ENCODE data around the gene HSPBP1. TPM values are rescaled to one million over a fixed set of nuclear protein-coding genes. Genes with fewer than 3 reads are reported as not detected.

Gene HSPBP1
- total RNA-seq, 1 experiment from 2014 or later: 122 TPM

DNA sequence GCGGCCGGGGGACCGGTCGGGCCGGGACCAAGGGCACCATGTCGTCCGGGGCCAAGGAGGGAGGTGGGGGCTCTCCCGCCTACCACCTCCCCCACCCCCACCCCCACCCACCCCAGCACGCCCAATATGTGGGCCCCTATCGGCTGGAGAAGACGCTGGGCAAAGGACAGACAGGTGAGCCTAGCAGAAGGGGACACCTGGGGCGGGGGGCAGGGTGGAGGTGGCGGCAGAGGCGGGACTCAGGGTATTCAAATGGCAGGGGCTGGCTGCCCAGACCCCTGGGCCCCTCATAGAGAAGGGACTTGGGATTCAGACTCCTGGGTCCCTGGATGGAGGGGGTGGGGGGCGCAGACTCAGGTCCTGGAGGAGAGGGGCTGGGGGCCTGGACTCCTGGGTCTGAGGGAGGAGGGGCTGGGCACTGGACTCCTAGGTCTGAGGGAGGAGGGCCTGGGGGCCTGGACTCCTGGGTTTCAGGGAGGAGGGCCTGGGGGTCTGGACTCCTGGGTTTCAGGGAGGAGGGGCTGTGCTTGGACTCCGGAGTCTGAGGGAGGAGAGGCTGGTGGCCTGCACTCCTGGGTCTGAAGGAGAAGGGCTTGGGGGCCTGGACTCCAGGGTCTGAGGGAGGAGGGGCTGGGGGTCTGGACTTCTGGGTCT lies 4.6 kb upstream of the HSPBP1 start:
- Histone ChIP-seq H3K27me3 (no peaks in the 10 kb centered on the region), H3K4me3 (no peak overlapping the region), H3K9me3 (no peaks in the 10 kb centered on the region), H3K36me3 (no peaks in the 10 kb centered on the region)
- no peak for DNase-seq

DNA sequence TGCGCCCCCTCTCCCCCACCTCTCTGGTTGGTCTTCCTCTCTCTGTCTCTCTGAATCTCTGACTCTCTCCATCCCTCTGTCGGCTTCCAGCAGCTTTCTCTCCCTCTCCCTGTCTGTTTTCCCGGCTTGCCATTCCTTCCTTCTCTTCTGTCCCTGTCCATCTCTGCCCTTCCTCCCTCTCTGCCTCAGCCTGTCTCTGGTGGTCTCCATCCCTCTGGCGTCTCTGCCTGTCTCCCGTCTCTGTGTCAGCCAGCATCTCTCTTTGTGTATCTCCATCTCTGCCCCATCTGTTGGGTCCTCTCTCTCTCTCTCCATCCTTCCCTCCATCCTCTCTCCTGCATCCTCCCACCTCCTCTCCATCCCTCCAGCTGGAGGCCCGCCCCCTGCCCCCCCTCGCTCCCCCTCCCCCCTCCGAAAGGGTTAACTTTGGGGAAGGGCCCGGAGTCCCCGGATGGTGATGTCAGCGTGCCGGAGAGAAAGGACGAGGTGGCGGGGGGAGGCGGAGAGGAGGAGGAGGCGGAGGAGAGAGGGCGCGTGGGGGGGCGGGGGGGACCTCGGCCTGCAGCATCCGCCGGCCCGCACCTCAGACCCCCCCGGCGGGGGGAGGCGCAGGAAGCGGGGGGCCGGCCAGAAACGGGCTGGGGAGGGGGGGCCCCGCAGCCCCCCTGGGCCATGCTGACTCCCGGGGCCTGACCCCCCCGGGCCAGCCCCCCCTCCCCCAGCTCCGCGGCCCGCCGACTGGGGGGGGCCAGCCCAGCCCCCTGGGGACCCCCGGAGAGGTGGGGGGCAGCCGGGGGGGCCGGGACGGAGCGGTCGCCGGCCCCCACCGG lies 3.9 kb upstream of the HSPBP1 start, which contains the start of gene BRSK1:
Gene BRSK1, plus strand, starts transcription at position 450 of the 830 bp plus-strand sequence. CDS start 446 bp downstream, outside the sequence.
- no peak within 1 kb of the TSS for H3K4me3 ChIP-seq
- H3K27me3 ChIP-seq: no peaks in the 10 kb centered on the region
- H3K9me3 ChIP-seq: no peaks in the 10 kb centered on the region
- peak; percentile 22 for DNase-seq
- no peaks in the 10 kb centered on the region for H3K36me3 ChIP-seq

DNA sequence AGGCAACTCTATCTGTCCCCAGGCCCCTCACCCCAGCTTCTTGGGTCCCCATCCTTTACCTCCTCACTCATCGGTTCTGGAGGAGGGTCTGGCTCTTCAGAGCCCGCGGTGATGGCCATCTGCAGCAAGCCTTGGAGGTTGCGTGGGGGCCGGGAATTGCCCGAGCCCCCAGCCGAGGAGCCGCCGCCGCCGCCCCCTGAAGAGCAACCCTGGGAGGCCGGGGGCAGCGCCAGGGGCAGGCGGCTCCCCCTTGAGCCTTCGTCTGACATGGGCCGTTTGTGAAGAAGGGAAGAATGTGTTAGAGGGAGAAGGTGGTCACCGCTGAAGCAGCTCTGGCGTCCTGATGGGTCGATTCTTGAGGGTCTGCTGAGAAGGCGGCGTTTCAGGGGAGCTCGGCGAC lies 570 bp downstream of the HSPBP1 start:
- Histone ChIP-seq H3K36me3 (peaks cover 17% of the 10 kb centered on the region), H3K4me3 (peak overlapping the region; percentile 94), H3K27me3 (no peaks in the 10 kb centered on the region), H3K9me3 (no peaks in the 10 kb centered on the region)
- no peak for DNase-seq

- DNase-seq: no peak
- Histone ChIP-seq H3K36me3 (peaks cover 21% of the 10 kb centered on the region), H3K27me3 (no peaks in the 10 kb centered on the region), H3K4me3 (peak overlapping the region; percentile 94), H3K9me3 (no peaks in the 10 kb centered on the region)
These were observed 1.3 kb downstream of the HSPBP1 start for GRCh38 chr19:55278391-55279135.

GRCh38 chr19:55277494-55277893 lies 2.4 kb downstream of the HSPBP1 start:
- DNase-seq: no peak
- Histone ChIP-seq H3K27me3 (no peaks in the 10 kb centered on the region), H3K9me3 (no peaks in the 10 kb centered on the region), H3K36me3 (peaks cover 22% of the 10 kb centered on the region), H3K4me3 (no peak overlapping the region)

DNA sequence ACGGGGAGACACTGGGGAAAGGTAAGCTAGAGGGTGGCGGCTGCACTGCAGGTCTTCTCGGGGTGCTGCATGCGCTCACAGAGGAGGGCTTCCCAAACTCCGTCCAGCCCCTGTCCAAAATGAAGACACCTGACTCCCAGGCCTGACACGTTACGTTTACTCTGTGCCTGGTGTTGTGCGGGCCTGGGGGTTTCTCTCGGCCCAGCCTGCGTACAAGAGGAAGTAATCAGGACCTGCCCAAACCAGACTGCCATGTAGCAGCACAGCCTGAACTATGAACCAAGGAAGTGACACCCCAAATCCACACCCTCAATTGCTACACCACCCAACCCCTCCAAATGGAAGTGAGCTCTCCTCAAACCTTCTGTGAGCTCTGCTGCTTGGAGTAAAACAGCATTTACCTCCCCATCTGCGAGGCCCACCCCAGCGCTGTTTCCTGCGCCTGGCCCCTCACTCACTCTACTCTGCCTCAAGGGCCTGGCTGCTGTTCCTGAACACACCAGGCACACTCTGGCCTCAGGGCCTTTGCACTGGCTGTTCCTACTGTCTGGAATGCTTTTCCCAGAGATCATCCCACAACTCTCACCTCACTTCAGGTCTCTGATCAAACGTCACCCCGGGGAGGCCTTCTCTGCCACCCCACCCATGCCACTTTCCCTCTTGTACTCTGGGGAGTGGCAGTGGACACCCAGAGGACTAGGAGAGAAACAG lies 3.0 kb downstream of the HSPBP1 start:
- Histone ChIP-seq H3K9me3 (no peaks in the 10 kb centered on the region), H3K27me3 (no peaks in the 10 kb centered on the region), H3K4me3 (no peak overlapping the region), H3K36me3 (peaks cover 22% of the 10 kb centered on the region)
- no peak for DNase-seq

- DNase-seq: no peak
- Histone ChIP-seq H3K4me3 (no peak overlapping the region), H3K9me3 (no peaks in the 10 kb centered on the region), H3K27me3 (no peaks in the 10 kb centered on the region), H3K36me3 (peaks cover 26% of the 10 kb centered on the region)
These were observed 3.8 kb downstream of the HSPBP1 start for GRCh38 chr19:55275851-55276719.

GRCh38 chr19:55273978-55274707 lies 5.8 kb downstream of the HSPBP1 start:
- Histone ChIP-seq H3K9me3 (no peaks in the 10 kb centered on the region), H3K27me3 (no peaks in the 10 kb centered on the region), H3K36me3 (peaks cover 26% of the 10 kb centered on the region), H3K4me3 (no peak overlapping the region)
- DNase-seq: no peak

DNA sequence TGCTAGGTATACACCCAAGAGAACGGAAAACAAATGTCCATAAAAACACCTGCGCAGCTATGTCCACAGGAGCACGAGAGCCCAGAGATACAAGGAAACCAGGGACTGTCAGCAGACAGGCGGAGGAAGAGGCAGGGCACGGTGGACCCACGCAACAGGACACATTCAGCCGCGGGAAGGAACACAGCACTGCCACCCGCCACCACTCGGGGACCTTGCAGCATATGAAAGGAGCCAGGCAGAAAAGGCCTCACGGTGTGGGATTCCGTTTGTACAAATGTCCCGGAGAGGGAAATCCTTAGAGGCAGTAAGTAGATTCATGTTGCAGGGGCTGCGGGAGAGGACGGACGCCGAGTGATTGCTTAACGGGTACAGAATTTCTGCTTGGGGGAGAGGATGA lies 7.8 kb downstream of the HSPBP1 start:
- Histone ChIP-seq H3K9me3 (no peaks in the 10 kb centered on the region), H3K4me3 (no peak overlapping the region), H3K36me3 (peaks cover 27% of the 10 kb centered on the region), H3K27me3 (no peaks in the 10 kb centered on the region)
- DNase-seq: no peak

DNA sequence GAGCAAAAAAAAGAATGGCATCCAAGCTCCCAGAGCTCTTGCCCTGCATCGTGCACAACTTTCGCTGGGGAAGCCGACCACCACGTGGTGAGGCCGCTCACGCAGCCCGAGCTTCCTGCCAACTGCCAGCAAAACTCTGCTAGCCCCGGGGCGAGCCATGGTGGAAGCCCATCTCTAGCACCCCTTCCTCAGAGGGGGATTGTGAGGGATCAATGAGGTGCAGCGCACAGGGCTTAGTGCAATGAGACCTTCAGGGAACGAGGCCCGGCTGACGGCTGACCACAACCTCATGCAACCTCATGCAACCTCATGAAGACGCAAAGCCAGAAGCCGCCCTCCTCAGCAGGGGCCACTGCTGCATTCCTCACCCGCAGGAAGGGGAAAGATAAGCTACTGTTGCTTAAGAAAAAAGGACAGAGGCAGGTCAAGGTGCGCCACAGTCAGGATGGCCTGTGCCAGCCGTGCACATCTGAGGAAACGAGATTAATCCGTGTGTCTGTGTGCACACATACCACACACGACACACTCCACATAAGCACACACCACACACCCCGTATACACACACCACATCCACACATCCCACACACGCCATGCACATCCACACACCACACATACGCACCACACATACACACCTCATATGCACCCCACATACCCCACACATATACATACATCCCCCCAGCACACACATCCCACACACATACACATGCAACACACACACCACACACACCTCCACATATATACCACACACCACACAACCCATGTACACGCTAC lies 9.6 kb downstream of the HSPBP1 start:
- Histone ChIP-seq H3K4me3 (no peak overlapping the region), H3K27me3 (no peaks in the 10 kb centered on the region), H3K9me3 (peaks cover 7% of the 10 kb centered on the region), H3K36me3 (peaks cover 25% of the 10 kb centered on the region)
- no peak for DNase-seq

GRCh38 chr19:55269299-55269698 lies 10.6 kb downstream of the HSPBP1 start:
- Histone ChIP-seq H3K36me3 (peaks cover 25% of the 10 kb centered on the region), H3K4me3 (no peak overlapping the region), H3K9me3 (peaks cover 7% of the 10 kb centered on the region), H3K27me3 (no peaks in the 10 kb centered on the region)
- no peak for DNase-seq

DNA sequence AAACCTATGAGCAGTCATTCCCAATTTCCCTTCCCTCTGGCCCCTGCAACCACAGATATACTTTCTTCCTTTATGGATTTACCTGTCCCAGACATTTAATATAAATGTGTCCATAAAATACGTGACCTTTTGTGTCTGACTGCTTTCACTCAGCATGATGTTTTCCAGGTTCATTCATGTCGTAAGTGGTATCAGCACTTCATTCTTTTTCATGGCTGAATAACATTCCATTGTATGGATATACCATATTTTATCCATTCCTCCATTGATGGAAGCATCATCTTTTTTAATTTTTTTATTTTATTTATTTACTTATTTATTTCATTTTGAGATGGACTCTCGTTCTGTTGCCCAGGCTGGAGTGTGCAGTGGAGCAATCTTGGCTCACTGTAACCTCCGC lies 13.1 kb downstream of the HSPBP1 start:
- Histone ChIP-seq H3K36me3 (peaks cover 24% of the 10 kb centered on the region), H3K4me3 (no peak overlapping the region), H3K27me3 (no peaks in the 10 kb centered on the region), H3K9me3 (peaks cover 7% of the 10 kb centered on the region)
- no peak for DNase-seq

DNA sequence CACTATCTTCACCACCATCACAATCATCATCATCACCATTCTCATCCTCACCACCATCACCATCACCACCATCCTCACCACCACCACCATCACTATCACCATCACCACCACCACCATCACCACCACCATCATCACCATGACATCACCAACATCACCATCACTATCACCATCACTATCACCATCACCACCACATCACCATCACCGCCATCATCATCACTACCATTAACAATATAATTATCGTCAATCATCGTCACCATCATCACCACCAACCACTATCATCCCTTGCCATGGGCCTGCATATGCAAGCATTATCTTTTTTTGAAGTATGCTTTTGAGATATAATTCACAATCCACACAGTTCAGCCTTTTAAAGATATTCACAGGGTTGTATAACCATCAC lies 13.5 kb downstream of the HSPBP1 start:
- peaks cover 21% of the 10 kb centered on the region for H3K36me3 ChIP-seq
- no peak for DNase-seq
- no peaks in the 10 kb centered on the region for H3K27me3 ChIP-seq
- peaks cover 7% of the 10 kb centered on the region for H3K9me3 ChIP-seq
- no peak overlapping the region for H3K4me3 ChIP-seq

DNA sequence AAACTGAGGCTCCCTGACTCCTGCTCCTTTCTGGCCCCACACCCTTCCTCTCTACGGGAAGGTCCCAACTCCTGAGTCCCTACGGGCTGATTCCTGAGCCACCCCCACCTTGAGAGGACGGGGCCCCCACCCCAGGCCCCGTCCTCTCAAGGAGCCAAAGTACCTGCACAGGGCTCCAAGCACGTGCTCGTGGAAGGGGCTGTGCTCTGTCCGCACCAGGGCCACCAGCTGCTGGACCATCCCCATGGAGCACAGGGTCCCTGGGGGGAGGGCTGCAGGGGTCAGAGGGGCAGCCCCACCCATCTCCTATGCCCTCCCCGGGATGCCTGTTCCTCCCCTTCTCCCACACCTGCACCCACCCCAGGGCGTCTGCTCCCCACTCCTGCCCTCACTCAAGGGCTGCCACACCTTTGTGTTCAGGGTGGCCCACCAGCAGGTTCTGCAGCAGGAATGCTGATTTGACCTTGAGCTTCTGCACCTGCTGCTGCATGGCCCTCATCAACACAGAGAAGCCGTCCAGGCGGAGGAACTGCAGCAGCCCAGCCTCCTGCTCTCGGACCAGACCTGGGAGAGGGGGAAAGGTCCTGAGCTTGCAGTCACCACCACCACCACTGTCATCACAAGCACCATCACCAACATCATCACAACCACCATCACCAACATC lies 14.1 kb downstream of the HSPBP1 start:
- H3K9me3 ChIP-seq: peaks cover 7% of the 10 kb centered on the region
- H3K36me3 ChIP-seq: peaks cover 21% of the 10 kb centered on the region
- DNase-seq: no peak
- no peak overlapping the region for H3K4me3 ChIP-seq
- no peaks in the 10 kb centered on the region for H3K27me3 ChIP-seq

All from MG63 (cell line).